Adrenal gland (tissue), 12 donors: ENCODE results near the gene NDUFA3. TPM values are rescaled to one million over a fixed set of nuclear protein-coding genes. Genes with fewer than 3 reads are reported as not detected.

ENCODE experiments used
- DNase-seq, 7 donors: peaks; one replicate each; pipeline ENCODE4 v3.0.0-alpha.2; 2019 to 2020
- H3K27ac ChIP-seq, 5 donors: fragments of 200-600 bp; sonication (generic) in 4 of 5; 1 replicate in 3 of 5; 2 replicates in 2 of 5; pipeline versions ENCODE4 v1.5.1 to v1.8.0; 2016 to 2020; ENCODE audit warnings: mild to moderate bottlenecking in 1 of 5
- H3K27me3 ChIP-seq: fragments of 200-600 bp; 2 replicates; pipeline ENCODE4 v1.8.0; 2021
- H3K36me3 ChIP-seq, 2 donors: fragments of 200-600 bp; replicated peaks in 1 of 2; 1 replicate in 1 of 2; 2 replicates in 1 of 2; pipeline versions ENCODE4 v1.5.1 to v1.8.0; 2018 to 2022
- H3K4me1 ChIP-seq, 2 donors: fragments of 200-600 bp; replicated peaks in 1 of 2; 1 replicate in 1 of 2; 2 replicates in 1 of 2; pipeline versions ENCODE4 v1.5.1 to v1.8.0; 2018 to 2021
- H3K4me3 ChIP-seq, 4 donors: fragments of 200-600 bp; sonication (generic) in 3 of 4; one replicate each; pipeline ENCODE4 v1.5.1; 2016 to 2018
- H3K9me3 ChIP-seq, 3 donors: fragments of 200-600 bp; sonication (generic) in 1 of 3; replicated peaks in 1 of 3; 1 replicate in 2 of 3; 2 replicates in 1 of 3; pipeline versions ENCODE4 v1.5.1 to v1.8.0; 2016 to 2021
- CTCF ChIP-seq, 6 experiments: fragments of 450-650 bp in 4 of 6; fragments of 200-600 bp in 2 of 6; sonication (generic) in 1 of 6; IDR thresholded peaks; 1 replicate in 5 of 6; 2 replicates in 1 of 6; pipeline versions ENCODE4 v1.5.1 to v1.8.0; 2016 to 2021; ENCODE audit warnings: antibody characterized with exemption in 6 of 6, mild to moderate bottlenecking in 2 of 6, moderate library complexity in 1 of 6
- POLR2A ChIP-seq, 2 donors: fragments of 450-650 bp; IDR thresholded peaks; one replicate each; pipeline ENCODE4 v1.6.1; 2017; ENCODE audit warnings: antibody characterized with exemption in 2 of 2, mild to moderate bottlenecking in 2 of 2, moderate library complexity in 1 of 2
- WGBS, 4 donors: extraction: QIAGEN DNeasy Blood & Tissue Kit in 2 of 4; methylation state at CpG; one replicate each; pipeline versions ENCODE4 v1.1.5 to v1.1.7; 2013 to 2017; 5-methylcytosine and 5-hydroxymethylcytosine counted together
- intact Hi-C, 2 donors: fragments of 100-400 bp; cut with DNase I; formaldehyde crosslinking; loops; one replicate each; pipeline versions ENCODE4 v1.14.1 to v1.15.0; 2022 to 2023
- polyA plus RNA-seq, 3 donors: library from polyadenylated mRNA; stranded (reverse); fragments of 200-250 nt in 2 of 3; fragments of 350-450 nt in 1 of 3; fragmentation: Illumina TruSeq in 1 of 3; extraction: RNeasy Lipid Tissue Mini Kit (QIAGEN cat#74804) in 1 of 3; gene quantifications; one replicate each; pipeline ENCODE4 v1.2.3, GENCODE V29; 2013 to 2014
- total RNA-seq, 9 donors: library from RNA; depleted of rRNA in 4 of 9; stranded (reverse); fragments of >200 nt in 4 of 9; fragments of 120-200 nt in 1 of 9; fragmentation: NEBNext Ultra II Directional in 1 of 9; extraction: Animal tissue kit (Norgen Biotek cat#: 25700) in 1 of 9; gene quantifications; one replicate each; pipeline versions ENCODE4 v1.1.0 to v1.2.4, GENCODE V29; 2013 to 2023
- donor health status: healthy with polysubstance abuse.
- donor health status: Bipolar disorder and iron deficiency.
- donor health status: DM: yes; HTN: yes; CAD: no.
- donor health status: DM: no; HTN: no; CAD: no.
- donor health status: DM: no; HTN: no; CAD: no.
- donor health status: DM: yes; HTN: yes; CAD: no.

Gene NDUFA3
- total and polyA plus RNA-seq, 12 donors, result 33.2 to 1,730 (median 173) TPM

GRCh38 chr19:54100561-54100960 is 2.1 kb upstream of the NDUFA3 start, which contains the start of gene OSCAR:
Gene OSCAR, minus strand, starts transcription at chr19:54100803. Its CDS starts 11 bp downstream, at chr19:54100792.
- Histone ChIP-seq H3K9me3 (no peaks in the 10 kb centered on the region), H3K36me3 (peaks cover 0 to 1% of the 10 kb centered on the region in 2 donors), H3K4me3 (peak within 1 kb of the TSS in 1 of 4 donors; percentile 36), H3K4me1 (peaks cover 0 to 16% of the 10 kb centered on the region in 2 donors), H3K27me3 (no peaks in the 10 kb centered on the region), H3K27ac (no peak within 1 kb of the TSS)
- intact Hi-C loops, result no loop called here
- no peak for TF ChIP-seq POLR2A (IDR thresholded peaks at IDR 0.05)
- no peak for TF ChIP-seq CTCF (IDR thresholded peaks at IDR 0.05)
- 47 to 59% (median 52%) methylated on average over 4 to 5 of the region's 5 CpGs for WGBS, 4 donors
- DNase-seq, result peak in 1 of 7 donors; percentile 56

GRCh38 chr19:54104998-54105715 is 2.5 kb downstream of the NDUFA3 start:
- no peak overlapping the region for H3K4me3 ChIP-seq
- no peaks in the 10 kb centered on the region for H3K27me3 ChIP-seq
- H3K27ac ChIP-seq, result no peak overlapping the region
- H3K9me3 ChIP-seq, result no peaks in the 10 kb centered on the region
- H3K36me3 ChIP-seq, result peaks cover 0 to 42% of the 10 kb centered on the region in 2 donors
- intact Hi-C loops, result no loop called here
- no peak for TF ChIP-seq CTCF (IDR thresholded peaks at IDR 0.05)
- TF ChIP-seq POLR2A (IDR thresholded peaks at IDR 0.05), result no peak
- DNase-seq, result peak in 1 of 7 donors; percentile 45
- WGBS, 4 donors, result 84 to 89% (median 87%) methylated on average over 9 to 11 of the region's 11 CpGs
- H3K4me1 ChIP-seq, result peaks cover 0 to 11% of the 10 kb centered on the region in 2 donors

- no peaks in the 10 kb centered on the region for H3K9me3 ChIP-seq
- H3K4me1 ChIP-seq, result peaks cover 0 to 11% of the 10 kb centered on the region in 2 donors
- intact Hi-C loops, result no loop called here
- H3K36me3 ChIP-seq, result peaks cover 0 to 47% of the 10 kb centered on the region in 2 donors
- H3K27me3 ChIP-seq, result no peaks in the 10 kb centered on the region
- peak in 2 of 7 donors; percentile 14 to 50 for DNase-seq
- no peak overlapping the region for H3K27ac ChIP-seq
- WGBS, 4 donors, result 93 to 97% (median 94%) methylated on average over 10 of the region's 10 CpGs
- TF ChIP-seq POLR2A (IDR thresholded peaks at IDR 0.05) (no peak), CTCF (IDR thresholded peaks at IDR 0.05) (no peak)
- no peak overlapping the region for H3K4me3 ChIP-seq
Observed at GRCh38 chr19:54105796-54106195, 3.1 kb downstream of the NDUFA3 start.

GRCh38 chr19:54106716-54107115 is 4.1 kb downstream of the NDUFA3 start:
- intact Hi-C loops, result no loop called here
- peak in 4 of 7 donors; percentile 15 to 49 (median 19) for DNase-seq
- Histone ChIP-seq H3K27ac (no peak overlapping the region), H3K36me3 (peaks cover 0 to 51% of the 10 kb centered on the region in 2 donors), H3K4me3 (no peak overlapping the region), H3K9me3 (no peaks in the 10 kb centered on the region), H3K27me3 (no peaks in the 10 kb centered on the region), H3K4me1 (peaks cover 0 to 11% of the 10 kb centered on the region in 2 donors)
- WGBS, 4 donors, result 84 to 87% (median 86%) methylated on average over 15 of the region's 15 CpGs
- no peak for TF ChIP-seq CTCF (IDR thresholded peaks at IDR 0.05)
- no peak for TF ChIP-seq POLR2A (IDR thresholded peaks at IDR 0.05)
